CD4-positive, alpha-beta T cell treated with Interleukin-4 for 4 hours (primary cell): ENCODE measurements around the gene SAMD4A.

ENCODE experiments used
- DNase-seq: peaks from one replicate; pipeline ENCODE4 v3.0.0-alpha.2; 2020

Gene SAMD4A

DNA sequence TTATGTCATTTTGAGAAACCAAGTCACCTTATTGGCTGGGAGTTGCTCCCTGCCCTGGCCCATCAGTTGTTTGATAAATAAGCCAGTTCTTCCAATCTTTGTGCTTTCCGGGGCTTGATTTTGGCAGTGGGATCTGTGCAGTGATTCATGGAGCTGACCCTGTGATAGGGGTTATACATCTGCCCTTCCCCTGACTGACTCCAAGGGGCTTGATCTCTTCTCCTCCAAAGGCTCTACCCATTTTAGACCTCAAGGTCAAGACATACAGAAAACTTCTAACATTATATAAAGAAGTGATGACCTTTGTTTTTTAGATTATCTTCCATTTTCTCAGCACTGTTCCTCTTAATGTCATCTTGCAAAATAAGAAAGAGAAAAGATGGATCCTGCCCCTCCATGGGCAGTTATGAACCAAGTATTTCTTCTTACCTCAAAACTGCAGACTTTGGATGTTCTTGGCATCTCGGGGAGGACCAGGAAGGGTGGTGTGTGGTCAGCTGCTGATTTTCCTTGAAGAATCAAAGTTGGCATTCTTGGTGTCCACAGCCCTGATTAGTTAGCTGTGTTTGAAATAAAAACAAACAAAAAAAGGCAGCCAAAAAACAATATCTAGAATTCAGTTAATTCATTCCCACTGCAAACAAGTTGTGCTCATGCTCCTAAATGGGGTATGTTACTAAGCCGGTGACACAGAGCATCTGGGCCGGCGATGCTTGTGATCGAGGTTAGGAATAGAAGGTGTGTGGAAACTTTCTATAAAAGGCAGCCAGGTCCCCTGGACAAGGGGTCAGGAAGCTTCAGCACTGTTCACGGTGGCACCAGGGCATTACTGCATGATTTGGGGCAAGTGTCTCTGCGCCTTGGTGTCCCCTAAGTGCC, 120.2 kb downstream of the SAMD4A start:
- DNase-seq: no peak

DNA sequence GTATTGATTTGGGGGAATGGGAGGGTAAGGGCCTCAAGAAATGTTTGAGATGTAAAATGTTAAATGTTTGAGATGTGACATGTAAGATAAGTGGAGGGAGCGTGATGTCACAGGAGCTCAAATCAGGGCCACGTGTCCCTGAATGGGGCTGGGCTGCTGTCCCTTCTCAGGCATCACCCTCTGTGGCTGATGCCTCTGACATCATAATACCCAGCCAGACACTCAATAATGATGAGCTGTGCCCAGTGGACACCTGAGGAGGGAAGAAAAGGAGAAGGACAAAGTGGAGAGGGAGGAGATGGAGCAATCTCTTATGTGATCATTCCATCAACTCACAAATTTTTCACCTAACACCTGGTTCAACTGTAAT, 120.8 kb downstream of the SAMD4A start:
- no peak for DNase-seq

DNA sequence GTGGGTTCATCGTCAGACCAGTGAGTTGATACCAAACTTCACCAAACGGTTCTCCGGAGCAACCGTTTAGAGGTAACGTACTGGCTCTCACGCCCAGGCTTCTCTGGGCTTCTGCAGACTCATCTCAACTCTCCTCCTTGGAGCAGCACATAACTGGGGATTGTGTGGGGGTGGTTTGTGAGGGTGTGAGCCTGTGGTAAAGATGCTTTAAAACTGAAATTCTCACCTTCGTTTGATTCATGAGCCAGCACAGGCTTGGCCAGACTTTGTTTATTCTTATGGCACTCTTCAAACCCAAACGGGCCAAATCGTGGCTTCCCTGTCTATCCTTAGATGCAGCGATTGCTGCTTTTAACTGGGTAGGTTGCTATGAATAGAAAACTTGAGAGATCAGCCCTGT, 121.3 kb downstream of the SAMD4A start:
- DNase-seq: no peak

DNA sequence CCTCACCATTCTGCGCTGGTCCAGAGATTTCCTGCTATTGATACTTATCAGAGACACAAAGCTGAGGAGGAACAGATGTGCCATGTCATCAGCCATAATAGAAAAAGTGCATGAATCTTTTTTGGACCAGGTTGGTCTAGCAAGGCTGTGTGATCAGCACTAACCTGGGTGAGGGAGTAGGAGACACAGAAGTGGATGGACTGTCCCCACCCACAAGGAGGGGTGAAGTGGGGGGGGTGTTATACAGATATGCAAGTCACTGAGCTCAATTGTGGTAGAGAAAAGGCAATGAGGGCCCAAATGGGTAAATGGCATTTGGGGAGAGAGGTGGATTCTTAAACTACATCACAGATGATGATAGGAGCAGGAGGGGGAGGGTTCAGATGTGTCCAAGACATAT, 123.0 kb downstream of the SAMD4A start:
- DNase-seq: no peak

DNA sequence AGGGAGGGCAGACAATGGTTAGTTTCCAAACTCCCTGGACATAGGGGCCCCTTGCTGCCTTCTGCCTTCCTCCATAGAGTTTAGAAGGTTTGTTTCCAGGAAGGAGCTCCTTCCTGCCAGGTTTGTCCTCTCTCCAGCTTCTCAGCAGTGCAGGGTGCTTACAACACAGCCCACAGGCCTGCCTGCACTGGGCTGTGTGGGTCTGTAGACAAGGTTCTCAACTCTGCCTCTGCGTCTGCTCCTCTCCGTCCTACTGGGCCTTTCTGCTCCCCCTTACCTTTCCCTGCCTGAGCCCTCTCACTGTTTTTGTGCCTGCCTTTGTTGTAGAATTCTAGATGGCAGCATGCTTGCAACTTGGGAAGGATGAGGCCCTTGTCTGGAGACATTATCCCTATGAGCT, 124.0 kb downstream of the SAMD4A start:
- DNase-seq: no peak

DNA sequence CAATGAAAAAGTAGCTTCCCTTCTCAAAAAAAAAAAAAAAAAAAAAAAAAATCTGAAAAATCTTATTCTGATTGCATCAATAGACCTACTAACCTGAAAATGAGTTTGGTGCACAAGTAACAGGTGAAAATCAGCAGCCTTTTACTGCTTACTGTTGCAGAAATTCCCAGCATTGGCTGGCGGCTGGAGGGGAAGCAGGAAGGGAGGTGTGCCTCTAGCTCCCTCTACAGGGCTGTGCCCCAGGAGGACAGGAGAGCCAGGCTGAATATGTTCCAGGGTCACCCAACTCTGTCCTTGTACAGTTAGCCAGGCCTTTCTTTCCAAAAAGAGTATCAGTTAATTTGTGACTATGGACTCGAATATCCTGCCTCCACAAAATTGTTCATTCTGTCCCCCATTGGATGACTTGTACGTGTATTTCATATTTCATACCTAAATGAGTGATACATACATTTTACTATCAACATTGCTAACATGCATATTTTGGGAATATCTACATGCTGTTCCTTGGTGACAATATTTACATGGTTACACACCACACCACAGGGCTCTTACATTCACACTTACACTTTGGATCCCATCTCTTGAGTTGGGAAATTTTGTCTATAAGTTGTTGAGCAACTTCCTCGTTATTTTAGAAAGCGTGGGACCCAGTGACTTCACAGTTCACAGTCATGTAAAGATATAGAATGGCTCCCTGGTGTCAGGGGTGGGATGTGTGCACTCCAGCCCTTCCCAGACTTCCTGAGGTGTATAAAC, 124.8 kb downstream of the SAMD4A start:
- peak; percentile 42 for DNase-seq

DNA sequence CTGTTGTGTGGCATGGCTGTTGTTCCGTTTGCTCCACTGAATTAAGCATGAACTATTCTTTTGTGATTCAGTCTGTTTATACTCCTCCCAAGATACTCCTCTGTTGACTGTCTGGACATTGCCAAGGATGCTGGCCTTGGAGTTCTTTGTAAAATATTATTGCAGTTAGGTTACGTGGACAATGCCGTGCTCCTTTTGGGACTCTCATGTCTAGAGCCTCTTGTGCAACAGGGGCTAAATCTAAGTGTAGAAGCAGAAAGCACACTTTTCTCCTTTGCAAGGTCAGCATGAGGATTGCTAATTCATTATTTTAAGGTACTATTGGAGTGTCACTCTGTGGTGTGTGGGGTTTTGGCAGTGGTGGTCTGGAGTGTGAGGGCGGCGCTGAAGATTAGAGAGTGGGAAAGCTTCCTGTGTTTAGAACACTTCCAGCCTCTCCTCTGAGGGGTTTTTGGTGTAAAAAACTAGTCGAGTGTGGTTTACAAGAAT, 125.4 kb downstream of the SAMD4A start:
- no peak for DNase-seq

DNA sequence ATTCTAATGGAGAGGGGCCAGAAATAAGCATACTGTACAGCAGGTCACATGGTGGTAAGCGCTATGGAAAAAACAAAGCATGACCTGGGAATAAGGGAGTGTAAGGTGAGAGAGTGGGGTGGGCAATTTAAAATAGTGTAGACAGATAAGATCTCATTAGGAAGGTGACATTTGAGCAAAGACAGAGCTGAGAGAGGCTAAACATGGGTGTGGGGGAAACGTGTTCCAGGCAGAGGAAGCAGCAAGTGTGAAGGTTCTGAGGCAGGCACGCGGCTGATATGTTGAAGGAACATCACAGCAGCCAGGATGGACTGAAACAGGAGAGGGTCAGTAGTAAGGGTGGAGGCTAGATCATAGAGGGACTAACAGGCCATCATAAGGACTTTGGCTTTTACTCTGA, 126.8 kb downstream of the SAMD4A start:
- no peak for DNase-seq

DNA sequence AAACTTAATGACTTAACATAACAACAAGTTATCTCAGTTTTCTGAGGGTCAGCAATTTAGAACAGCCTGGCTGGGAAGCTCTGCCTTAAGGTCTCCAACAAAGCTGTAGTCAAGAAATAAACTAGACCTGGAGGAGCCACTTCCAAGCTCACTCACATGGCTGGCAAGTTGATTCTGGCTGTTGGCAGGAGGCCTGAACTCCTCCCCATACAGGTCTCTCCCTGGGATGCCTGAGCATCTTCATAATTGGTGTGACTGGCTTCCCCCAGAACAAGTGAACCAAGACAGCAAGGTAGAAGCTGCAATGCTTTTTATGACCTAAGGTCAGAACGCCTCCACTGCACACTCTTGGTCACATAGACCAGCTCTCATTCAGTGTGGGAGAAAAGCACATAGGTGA, 128.3 kb downstream of the SAMD4A start:
- DNase-seq: no peak

DNA sequence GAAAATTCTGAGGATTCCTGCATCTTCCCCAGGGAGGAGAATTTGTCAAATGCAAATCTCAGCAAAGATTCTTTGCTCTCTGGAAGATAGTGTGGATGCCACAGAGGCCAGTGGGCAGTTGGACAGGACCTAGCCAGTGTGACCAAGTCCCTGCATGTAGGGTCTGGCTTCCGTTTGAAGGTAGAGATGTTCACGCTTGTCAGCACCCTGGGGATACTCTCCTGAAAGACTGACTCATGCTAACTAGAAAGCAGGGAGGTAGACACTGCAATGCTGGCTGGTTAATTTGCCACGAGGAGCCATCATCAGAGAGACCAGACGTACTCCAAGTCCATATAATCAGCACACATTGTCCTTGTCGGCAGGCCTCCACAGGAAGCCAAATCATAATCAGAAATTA, 130.1 kb downstream of the SAMD4A start:
- DNase-seq: no peak

DNA sequence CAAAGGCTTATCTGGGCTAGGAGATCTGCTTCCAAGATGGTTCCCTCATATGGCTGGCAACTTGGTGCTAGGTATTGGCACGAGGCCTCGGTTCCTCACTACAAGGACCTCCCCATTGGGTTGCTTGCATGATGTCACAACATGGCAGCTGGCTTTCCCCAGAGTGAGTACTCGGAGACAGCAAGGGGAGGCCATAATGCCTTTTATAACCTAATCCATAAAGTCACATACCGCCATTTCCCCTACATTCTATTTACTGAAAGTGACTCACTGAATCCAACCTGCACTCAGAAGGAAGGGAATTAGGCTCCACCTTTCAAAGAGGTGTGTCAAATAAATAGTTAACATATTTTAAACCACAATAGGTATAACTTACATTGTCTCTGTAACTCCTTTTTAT, 130.9 kb downstream of the SAMD4A start:
- DNase-seq: no peak

DNA sequence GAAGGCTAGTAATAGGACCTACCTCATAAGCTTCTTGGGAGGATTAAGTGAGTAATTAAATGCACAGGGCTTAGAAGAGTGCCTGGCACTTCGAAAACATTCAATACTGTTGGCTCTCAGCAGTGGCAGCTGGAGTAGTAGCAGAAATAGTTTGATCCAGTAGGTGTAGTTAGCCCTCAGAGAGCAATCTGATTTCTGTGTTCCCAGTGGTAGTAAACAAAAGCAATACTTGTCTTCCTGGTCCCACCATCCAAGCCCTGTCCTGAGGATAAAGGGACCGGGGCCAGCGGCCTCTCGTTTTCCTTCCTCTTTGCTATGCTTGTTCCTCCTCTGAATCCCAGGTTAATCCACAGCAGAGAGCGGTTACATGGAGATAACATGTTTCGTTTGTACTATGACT, 131.6 kb downstream of the SAMD4A start:
- no peak for DNase-seq

DNA sequence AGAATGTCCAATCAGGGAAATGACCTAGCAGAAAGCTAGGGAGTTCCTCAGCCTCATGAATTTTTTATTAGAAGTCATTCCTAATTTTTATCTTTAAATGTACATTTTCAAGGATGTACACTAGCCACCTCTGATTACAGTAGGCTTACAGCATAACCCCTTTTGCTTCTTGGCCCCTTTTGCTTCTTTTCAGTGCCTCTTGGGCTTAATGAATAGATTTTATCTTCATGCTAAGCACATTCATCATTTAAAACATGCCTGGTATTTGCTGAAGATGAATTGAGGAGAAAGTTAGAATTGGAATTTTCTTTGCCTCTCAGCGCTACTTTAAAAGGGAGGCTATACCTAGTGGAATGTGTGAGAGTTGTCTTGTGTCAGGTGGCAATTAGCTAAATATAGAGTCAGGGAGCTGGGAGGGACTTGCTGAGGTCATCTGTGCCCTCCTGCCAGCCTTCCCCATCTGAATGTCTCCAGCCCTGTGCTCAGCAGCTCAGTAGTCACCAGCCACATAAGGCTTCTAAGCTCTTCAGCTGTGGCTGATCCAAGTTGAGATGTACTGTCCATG, 132.1 kb downstream of the SAMD4A start:
- no peak for DNase-seq

DNA sequence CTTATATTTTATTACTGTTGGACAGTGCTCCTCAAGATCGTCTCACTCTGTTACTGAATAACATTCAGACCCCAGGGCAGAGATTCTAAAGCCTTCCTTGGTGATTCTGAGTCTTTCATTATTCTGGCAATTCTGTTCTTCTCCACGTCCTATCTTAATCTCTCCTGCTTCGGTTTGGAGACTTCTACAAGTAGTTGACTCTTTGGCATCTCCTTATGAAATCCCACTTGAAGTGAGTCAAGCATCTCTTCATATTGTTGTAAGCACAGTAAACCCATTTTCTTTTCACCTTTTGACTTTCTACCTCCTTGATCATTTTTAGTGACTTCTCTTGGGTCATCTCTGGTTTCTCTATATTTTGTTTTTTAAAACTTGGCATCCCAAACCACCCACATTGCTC, 132.8 kb downstream of the SAMD4A start:
- no peak for DNase-seq

DNA sequence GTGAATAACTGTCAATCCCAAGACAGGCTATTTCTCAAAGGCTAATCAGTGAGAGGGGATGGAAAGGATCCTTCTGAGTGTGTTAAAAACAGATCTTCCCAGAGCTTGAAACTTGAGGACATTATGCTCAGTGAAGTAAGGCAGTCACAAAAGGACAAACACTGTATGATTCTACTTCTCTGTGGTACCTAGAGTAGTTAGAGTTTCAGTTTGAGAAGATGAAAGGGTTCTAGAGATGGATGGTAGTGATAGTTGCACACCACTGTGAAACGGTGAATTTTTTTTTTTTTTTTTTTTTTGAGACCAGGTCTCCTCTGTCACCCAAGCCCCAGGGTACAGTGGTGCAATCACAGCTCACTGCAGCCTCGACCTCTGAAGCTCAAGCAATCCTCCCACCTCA, 133.8 kb downstream of the SAMD4A start:
- no peak for DNase-seq

DNA sequence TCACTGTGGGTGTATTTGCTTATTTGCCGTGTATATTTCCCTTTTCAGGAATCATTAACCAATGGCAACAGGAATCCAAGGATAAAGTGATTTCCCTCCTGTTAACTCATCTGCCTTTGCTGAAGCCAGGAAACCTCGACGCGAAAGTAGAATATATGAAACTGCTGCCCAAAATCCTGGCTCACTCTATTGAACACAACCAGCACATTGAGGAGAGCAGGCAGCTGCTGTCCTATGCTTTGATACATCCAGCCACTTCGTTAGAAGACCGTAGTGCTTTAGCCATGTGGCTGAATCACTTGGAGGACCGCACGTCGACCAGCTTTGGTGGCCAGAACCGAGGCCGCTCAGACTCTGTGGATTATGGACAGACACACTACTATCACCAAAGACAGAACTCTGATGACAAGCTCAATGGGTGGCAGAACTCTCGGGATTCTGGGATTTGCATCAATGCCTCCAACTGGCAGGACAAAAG, 135.1 kb downstream of the SAMD4A start:
- no peak for DNase-seq

DNA sequence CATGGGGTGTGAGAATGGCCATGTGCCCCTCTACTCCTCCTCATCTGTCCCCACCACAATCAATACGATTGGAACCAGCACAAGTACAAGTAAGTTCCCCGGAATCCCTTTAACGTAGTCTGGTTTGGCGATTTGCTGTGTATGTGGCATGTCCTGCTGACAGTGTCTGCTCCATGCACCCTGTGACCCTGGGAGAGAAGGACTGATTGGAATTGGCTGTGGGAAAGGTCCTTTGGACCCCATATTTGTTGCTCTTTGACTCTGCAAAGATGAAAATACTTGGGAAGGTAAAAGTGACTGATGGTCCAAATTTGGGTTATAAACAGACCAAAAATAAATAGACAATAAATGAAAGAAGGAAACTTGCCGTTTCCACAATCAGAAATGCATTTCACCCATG, 135.6 kb downstream of the SAMD4A start:
- no peak for DNase-seq

DNA sequence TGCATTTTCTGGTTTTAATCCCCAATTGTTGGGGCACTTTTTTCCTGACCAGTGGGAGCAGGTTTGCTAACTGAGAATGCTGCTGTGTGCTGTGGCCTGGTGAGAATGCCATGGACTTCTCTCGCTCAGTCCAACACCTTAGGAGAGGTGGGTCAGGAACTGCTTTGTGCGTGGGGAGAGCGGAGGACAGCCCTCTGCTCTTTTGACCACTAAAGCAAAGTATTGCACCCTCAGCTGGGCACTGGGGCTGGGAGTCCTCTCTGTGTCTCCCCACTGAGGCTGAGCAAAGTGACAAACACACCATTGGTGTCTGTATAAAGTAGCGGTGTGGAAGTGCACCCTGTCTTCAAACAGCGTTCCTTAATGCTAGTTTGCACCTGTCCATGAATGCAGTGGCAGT, 136.2 kb downstream of the SAMD4A start:
- DNase-seq: no peak

DNA sequence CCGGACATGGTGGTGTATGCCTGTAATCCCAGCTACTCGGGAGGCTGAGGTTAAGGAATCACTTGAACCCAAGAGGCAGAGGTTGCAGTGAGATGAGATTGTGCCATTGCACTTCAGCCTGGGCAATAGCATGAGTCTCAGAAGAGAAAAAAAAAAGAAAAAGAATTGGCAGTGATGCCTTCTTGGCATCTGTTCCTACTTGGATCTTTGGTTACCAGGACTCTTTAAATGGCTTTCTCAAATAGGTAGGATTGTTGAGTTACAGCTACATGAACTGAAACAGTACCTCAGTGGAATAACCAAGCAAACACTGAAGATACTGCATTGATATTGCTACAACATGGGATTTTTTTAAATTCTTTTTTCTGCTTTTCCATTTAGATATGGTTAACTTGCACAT, 136.8 kb downstream of the SAMD4A start:
- no peak for DNase-seq

DNA sequence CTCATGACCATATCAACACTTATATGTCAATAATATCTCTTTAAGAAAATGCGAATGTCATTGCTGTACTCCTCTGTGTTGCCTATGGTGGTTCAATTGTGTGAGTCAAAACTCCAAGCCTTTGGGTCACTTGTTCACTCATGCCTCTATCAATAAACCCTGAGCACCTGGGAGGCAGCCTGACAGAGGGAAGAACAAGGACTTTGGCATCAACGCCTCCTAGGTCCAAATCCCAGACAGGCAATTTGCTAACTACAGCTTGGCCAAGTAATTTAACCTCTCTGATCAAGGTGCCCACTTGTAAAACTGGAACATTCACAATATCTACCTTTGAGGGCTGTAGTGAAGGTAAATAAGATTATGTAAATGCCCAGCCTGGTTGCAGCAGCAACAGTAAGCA, 137.8 kb downstream of the SAMD4A start:
- no peak for DNase-seq

DNA sequence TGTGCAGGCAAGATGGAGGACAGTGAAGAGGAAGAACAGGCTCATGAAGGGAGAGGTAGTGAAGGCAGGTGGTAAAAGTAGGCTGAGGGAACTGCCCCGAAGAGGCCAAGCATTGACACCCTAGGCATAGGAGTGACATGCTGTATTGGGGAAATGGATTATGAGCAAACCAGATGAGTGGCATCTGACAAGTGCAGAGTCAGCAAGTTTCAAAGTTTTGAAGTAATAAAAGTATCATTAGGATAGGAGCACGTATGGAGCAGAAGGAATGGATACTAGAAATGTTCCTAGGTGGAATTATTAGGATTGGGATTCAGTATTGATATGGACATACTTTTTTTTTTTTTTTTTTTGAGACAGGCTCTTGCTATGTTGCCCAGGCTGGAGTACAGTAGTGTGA, 139.8 kb downstream of the SAMD4A start:
- DNase-seq: no peak

DNA sequence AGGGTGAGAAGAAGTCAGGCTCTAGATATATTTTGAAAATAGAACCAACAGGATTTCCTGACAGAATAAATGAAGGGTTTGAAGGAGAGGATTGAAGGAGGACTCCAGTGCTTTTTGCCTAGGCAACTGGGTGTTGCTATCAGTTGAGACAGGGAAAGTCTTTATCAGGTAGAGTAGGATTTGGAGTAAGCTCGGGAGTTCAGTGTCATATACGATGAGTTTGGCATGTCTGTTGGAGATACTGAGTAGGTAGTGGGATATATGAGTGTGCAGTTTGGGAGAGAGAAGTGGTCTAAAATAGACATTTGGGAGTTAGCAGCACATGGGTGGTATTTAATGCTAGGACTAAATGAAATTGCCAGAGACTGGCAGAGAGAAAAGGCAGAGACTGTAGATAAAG, 141.2 kb downstream of the SAMD4A start:
- DNase-seq: no peak

DNA sequence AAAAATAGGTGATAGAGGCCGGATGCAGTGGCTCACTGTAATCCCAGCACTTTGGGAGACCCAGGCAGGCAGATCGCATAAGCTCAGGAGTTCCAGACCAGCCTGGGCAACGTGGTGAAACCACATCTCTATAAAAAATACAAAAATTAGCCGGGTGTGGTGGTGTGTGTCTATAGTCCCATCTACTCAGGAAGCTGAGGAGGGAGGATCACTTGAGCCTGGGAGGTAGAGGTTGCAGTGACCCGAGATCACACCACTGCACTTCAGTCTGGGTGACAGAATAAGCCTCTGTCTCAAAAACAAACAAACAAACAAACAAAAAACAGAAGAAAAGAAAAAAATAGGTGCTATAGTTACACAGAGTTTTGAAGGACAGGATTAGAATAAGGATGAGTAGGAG, 142.1 kb downstream of the SAMD4A start:
- DNase-seq: no peak

DNA sequence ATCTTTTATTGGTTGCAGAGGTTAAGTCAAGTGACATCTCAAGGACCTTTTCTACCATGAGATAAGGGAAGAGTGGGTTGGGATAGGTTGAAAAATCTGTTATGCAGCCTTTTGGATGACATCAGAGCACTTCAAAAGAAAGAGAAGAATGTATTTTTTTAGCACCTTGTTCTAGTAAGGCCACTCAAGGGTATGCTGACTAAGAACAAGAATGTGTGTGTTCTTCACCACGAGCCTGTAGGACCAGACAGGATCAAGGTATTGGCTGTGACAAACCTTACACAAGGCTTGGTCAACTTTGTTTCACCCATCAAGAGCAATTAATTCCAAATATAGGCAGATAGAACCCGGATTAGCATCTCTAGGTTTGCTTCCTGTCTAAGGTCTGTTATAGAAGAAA, 142.5 kb downstream of the SAMD4A start:
- no peak for DNase-seq
